GM12872 (cell line): Measurements from ENCODE around the gene SLC41A3.

Source experiments
- CTCF ChIP-seq: IDR thresholded peaks from 3 replicates; pipeline ENCODE4 v1.5.1; 2011; ENCODE audit warnings: low read depth, mild to moderate bottlenecking, low read length, moderate library complexity; ENCODE audit not compliant: insufficient read depth

The SLC41A3 gene

GRCh38 chr3:126030455-126030854 is 53.5 kb downstream of the SLC41A3 start:
- TF ChIP-seq CTCF, result no peak

GRCh38 chr3:126029241-126029640 is 54.7 kb downstream of the SLC41A3 start:
- no peak for TF ChIP-seq CTCF

GRCh38 chr3:126028096-126028495 is 55.8 kb downstream of the SLC41A3 start:
- TF ChIP-seq CTCF, result no peak

DNA sequence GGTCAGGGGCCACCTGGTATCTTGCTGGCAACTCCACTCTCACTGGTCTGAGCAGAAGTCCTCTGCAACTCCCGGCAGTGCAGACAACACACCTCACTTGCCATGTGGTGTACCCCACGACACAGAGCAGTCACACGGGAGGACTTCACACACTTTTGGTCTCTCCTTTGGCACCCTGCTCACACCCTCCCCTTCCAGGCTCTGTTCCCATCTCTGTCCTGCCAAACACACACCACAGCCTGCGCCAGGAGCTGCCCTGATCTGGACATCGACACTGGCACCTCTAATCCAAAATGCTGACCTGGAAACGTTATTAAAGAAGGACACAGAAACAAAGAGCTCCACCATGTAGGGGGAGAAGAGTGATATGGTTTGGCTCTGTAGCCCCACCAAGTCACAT is 57.2 kb downstream of the SLC41A3 start:
- TF ChIP-seq CTCF, result no peak

DNA sequence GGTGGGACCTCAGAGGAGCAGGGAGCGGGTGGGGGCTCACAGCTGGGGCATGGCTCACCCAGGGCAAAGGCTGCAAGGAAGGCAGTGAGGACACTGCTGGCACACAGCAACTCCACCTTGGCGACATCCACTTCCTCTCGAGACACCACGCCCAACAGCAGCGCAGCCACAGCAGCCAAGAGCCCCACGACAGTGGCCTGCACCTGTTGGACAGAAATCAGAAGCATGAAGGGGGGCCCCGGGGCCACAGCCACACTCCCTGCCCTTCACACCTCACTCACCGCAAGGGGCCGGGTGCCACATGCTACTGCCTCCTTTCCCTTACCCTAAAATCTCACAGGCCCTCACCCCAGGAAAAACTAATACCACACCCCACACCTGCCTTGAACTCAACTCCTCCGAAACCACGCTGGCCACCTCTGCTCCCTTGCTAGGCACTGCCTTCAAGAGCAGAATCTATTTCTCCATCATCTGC is 57.6 kb downstream of the SLC41A3 start:
- TF ChIP-seq CTCF, result no peak

DNA sequence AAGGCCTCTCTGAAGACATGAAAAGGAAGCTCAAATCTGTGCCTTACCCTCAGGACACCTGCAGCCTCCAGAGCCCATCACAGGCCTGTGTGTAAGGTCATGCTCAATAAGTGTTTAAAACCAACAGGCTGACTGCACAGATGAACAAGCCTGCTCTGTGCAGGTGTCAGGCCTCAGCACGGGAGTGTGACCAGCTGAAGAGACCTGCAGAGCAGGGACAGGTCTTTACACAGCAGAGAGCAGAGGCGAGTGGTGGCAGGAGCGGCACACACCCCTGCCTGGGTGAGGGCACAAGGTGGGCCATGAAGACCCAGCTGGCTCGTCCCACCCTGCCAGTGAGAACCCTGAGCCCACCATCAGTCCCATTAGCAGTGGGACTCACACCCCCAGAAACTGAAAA is 58.1 kb downstream of the SLC41A3 start:
- no peak for TF ChIP-seq CTCF

DNA sequence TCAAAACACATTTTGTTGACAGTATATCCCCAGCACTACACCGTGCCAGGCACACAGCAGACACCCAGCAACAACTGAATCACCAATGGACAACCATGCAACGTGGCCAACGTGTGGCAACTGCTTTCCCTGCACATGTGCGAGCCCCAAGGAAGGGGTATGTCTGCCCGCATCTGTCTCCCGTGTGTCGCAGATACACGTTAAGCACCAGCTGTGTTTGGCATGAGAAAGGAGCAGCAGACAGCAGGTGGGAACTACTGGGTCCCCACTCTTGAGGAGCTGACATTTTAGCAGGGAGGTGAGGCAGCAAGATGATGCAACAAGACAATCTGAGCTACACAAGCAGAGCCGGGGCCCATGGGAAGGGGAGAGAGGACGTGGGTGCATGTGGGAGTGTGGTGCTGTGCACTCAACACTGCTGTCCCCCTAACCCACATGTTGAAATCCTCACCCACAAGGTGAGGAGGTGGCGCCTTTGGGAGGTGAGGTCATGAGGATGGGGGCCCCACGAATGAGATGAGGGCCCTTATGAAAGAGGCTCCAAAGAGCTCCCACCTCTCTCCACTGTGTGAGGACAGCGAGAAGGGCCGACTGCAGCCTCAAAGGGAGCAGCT is 58.7 kb downstream of the SLC41A3 start:
- no peak for TF ChIP-seq CTCF
